ENCODE measurements around the gene CDK5R2.

Gene CDK5R2

DNA sequence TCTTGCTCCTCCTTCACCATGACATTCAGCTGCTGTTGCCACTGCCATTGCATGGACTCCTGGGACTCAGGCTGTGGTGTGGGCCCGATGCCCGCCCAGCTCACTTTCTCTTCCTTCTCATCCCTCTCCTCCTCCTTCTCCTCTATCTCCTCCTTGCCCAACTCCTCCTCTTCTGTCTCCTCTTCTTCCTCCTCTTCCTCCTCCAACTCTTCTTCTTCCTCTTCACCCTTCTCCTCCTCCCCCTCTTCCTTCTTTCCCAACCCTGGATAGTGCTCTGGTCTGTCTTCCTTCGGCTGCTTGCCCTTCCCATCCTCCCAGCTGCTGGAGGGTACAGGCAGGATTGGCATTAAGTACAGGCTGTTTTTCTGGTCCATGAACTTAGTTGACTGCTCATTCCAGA lies 44.5 kb downstream of the CDK5R2 start (continued):
- TF ChIP-seq, protein P1, sequence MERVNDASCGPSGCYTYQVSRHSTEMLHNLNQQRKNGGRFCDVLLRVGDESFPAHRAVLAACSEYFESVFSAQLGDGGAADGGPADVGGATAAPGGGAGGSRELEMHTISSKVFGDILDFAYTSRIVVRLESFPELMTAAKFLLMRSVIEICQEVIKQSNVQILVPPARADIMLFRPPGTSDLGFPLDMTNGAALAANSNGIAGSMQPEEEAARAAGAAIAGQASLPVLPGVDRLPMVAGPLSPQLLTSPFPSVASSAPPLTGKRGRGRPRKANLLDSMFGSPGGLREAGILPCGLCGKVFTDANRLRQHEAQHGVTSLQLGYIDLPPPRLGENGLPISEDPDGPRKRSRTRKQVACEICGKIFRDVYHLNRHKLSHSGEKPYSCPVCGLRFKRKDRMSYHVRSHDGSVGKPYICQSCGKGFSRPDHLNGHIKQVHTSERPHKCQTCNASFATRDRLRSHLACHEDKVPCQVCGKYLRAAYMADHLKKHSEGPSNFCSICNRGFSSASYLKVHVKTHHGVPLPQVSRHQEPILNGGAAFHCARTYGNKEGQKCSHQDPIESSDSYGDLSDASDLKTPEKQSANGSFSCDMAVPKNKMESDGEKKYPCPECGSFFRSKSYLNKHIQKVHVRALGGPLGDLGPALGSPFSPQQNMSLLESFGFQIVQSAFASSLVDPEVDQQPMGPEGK (CRISPR knock-in tag; IDR thresholded peaks at IDR 0.05; ENCODE audit: borderline replicate concordance): no peak
- TF ChIP-seq ESRRG (CRISPR knock-in tag; IDR thresholded peaks at IDR 0.05): no peak

DNA sequence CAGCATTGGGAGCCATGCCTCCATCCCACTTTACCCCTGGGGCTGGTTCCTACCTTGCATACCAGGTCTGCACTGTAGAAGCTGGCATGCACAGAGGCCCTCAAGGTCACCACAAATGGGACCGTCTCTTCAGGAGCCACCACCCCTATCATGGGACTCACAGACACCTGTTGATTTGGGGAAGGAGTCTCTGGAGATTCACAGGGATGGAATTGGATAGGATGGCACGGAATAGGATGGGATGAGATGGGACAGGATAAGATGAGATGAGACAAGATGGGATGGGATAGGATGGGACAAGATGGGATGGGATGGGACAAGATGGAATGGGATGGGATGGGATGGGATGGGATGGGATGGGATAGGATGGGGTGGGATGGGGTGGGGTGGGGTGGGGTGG lies 49.8 kb downstream of the CDK5R2 start:
- no peak for ATAC-seq
- no peak for TF ChIP-seq ARNTL (CRISPR knock-in tag; IDR thresholded peaks at IDR 0.05; ENCODE audit: borderline replicate concordance, low read depth)

DNA sequence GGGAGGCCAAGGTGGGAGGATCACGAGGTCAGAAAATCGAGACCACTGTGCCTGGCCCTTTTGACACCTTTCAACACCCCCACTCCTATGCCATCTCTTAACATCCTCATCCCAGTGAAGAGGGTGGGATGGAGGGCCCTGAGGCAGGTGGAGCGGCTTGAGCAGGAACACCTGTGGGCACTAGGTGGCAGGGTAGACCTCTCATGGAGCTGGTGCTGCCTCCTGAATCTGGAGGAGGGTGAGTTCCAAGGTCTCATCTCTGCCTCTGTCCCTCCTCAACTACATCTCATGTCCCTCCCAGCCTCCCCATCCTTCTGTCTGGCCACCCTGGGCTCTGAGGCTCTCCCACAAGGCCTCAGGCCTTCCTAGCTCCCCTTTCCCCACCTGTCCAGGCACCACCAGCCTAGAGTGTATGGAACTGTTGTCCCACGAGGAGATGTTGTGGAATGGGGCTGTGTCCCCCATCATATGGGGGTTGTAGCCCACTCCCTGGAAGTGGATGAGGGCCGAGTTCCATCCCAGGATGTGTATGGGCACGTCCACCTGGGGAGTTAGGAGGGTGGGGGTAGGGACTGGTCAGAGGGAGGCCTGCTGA lies 50.8 kb downstream of the CDK5R2 start:
- peak; percentile 71 for ATAC-seq
- TF ChIP-seq TOX (CRISPR knock-in tag; IDR thresholded peaks at IDR 0.05; ENCODE audit: borderline replicate concordance): no peak
- TF ChIP-seq PPARA (CRISPR knock-in tag; IDR thresholded peaks at IDR 0.05; ENCODE audit: borderline replicate concordance): no peak
- TF ChIP-seq RARB (CRISPR knock-in tag; IDR thresholded peaks at IDR 0.05): no peak
- TF ChIP-seq ARNTL (CRISPR knock-in tag; IDR thresholded peaks at IDR 0.05; ENCODE audit: borderline replicate concordance, low read depth): no peak
- TF ChIP-seq, protein P2, sequence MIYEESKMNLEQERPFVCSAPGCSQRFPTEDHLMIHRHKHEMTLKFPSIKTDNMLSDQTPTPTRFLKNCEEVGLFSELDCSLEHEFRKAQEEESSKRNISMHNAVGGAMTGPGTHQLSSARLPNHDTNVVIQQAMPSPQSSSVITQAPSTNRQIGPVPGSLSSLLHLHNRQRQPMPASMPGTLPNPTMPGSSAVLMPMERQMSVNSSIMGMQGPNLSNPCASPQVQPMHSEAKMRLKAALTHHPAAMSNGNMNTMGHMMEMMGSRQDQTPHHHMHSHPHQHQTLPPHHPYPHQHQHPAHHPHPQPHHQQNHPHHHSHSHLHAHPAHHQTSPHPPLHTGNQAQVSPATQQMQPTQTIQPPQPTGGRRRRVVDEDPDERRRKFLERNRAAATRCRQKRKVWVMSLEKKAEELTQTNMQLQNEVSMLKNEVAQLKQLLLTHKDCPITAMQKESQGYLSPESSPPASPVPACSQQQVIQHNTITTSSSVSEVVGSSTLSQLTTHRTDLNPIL (CRISPR knock-in tag; IDR thresholded peaks at IDR 0.05; ENCODE audit: low read depth): no peak
- no peak for TF ChIP-seq ZNF565 (CRISPR knock-in tag; conservative IDR thresholded peaks at IDR 0.05; ENCODE audit: low read depth)
- TF ChIP-seq TCF4 (CRISPR knock-in tag; IDR thresholded peaks at IDR 0.05; ENCODE audit: borderline replicate concordance): no peak
- TF ChIP-seq CSDC2 (CRISPR knock-in tag; IDR thresholded peaks at IDR 0.05): no peak
- TF ChIP-seq ZNF8 (CRISPR knock-in tag; IDR thresholded peaks at IDR 0.05): no peak
- TF ChIP-seq SNAI2 (CRISPR knock-in tag; IDR thresholded peaks at IDR 0.05): no peak
- TF ChIP-seq, protein P1 (CRISPR knock-in tag; IDR thresholded peaks at IDR 0.05; ENCODE audit: borderline replicate concordance): no peak
- TF ChIP-seq, protein P3, sequence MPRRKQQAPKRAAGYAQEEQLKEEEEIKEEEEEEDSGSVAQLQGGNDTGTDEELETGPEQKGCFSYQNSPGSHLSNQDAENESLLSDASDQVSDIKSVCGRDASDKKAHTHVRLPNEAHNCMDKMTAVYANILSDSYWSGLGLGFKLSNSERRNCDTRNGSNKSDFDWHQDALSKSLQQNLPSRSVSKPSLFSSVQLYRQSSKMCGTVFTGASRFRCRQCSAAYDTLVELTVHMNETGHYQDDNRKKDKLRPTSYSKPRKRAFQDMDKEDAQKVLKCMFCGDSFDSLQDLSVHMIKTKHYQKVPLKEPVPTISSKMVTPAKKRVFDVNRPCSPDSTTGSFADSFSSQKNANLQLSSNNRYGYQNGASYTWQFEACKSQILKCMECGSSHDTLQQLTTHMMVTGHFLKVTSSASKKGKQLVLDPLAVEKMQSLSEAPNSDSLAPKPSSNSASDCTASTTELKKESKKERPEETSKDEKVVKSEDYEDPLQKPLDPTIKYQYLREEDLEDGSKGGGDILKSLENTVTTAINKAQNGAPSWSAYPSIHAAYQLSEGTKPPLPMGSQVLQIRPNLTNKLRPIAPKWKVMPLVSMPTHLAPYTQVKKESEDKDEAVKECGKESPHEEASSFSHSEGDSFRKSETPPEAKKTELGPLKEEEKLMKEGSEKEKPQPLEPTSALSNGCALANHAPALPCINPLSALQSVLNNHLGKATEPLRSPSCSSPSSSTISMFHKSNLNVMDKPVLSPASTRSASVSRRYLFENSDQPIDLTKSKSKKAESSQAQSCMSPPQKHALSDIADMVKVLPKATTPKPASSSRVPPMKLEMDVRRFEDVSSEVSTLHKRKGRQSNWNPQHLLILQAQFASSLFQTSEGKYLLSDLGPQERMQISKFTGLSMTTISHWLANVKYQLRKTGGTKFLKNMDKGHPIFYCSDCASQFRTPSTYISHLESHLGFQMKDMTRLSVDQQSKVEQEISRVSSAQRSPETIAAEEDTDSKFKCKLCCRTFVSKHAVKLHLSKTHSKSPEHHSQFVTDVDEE (CRISPR knock-in tag; IDR thresholded peaks at IDR 0.05): no peak
- no peak for TF ChIP-seq OSR1 (CRISPR knock-in tag; IDR thresholded peaks at IDR 0.05)
- TF ChIP-seq ZC3H10 (CRISPR knock-in tag; IDR thresholded peaks at IDR 0.05): no peak
- TF ChIP-seq ISL1 (CRISPR knock-in tag; IDR thresholded peaks at IDR 0.05): no peak
- no peak for TF ChIP-seq ZFP3 (CRISPR knock-in tag; IDR thresholded peaks at IDR 0.05)
- TF ChIP-seq ZFP30 (CRISPR knock-in tag; IDR thresholded peaks at IDR 0.05): no peak
- TF ChIP-seq BACH2 (CRISPR knock-in tag; IDR thresholded peaks at IDR 0.05; ENCODE audit: borderline replicate concordance): no peak
- TF ChIP-seq ZNF70 (CRISPR knock-in tag; IDR thresholded peaks at IDR 0.05): no peak

DNA sequence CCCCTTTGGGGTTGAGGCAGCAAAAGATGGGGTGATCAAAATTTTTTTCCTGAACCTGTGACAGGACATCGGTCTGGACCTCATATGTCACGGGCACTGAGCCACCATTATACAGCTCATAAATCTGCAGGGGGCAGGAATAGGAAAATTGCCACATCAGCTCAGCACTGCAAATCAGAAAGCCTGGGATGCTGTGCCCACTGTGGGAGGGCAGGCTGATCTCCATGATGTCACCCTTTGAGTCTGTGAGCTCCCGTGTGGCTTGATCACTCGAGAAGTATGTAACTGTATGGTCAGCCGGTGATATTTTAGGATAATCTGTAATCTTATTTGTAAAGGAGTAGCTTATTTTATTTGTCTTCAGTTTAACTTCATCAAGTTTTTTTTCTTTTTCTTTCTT lies 51.4 kb downstream of the CDK5R2 start:
- ATAC-seq: no peak
- TF ChIP-seq ZFP30 (CRISPR knock-in tag; IDR thresholded peaks at IDR 0.05) (no peak), BACH2 (CRISPR knock-in tag; IDR thresholded peaks at IDR 0.05; ENCODE audit: borderline replicate concordance) (no peak), ISL1 (CRISPR knock-in tag; IDR thresholded peaks at IDR 0.05) (no peak), TOX (CRISPR knock-in tag; IDR thresholded peaks at IDR 0.05; ENCODE audit: borderline replicate concordance) (no peak), ESRRG (CRISPR knock-in tag; IDR thresholded peaks at IDR 0.05) (no peak), ZC3H10 (CRISPR knock-in tag; IDR thresholded peaks at IDR 0.05) (no peak), TCF4 (CRISPR knock-in tag; IDR thresholded peaks at IDR 0.05; ENCODE audit: borderline replicate concordance) (no peak), CSDC2 (CRISPR knock-in tag; IDR thresholded peaks at IDR 0.05) (no peak), ARNTL (CRISPR knock-in tag; IDR thresholded peaks at IDR 0.05; ENCODE audit: borderline replicate concordance, low read depth) (no peak), ZFP3 (CRISPR knock-in tag; IDR thresholded peaks at IDR 0.05) (no peak), ZNF70 (CRISPR knock-in tag; IDR thresholded peaks at IDR 0.05) (no peak), ZNF565 (CRISPR knock-in tag; conservative IDR thresholded peaks at IDR 0.05; ENCODE audit: low read depth) (no peak), SNAI2 (CRISPR knock-in tag; IDR thresholded peaks at IDR 0.05) (no peak), RARB (CRISPR knock-in tag; IDR thresholded peaks at IDR 0.05) (no peak)
- TF ChIP-seq, protein P3 (CRISPR knock-in tag; IDR thresholded peaks at IDR 0.05): no peak
- TF ChIP-seq, protein P4, sequence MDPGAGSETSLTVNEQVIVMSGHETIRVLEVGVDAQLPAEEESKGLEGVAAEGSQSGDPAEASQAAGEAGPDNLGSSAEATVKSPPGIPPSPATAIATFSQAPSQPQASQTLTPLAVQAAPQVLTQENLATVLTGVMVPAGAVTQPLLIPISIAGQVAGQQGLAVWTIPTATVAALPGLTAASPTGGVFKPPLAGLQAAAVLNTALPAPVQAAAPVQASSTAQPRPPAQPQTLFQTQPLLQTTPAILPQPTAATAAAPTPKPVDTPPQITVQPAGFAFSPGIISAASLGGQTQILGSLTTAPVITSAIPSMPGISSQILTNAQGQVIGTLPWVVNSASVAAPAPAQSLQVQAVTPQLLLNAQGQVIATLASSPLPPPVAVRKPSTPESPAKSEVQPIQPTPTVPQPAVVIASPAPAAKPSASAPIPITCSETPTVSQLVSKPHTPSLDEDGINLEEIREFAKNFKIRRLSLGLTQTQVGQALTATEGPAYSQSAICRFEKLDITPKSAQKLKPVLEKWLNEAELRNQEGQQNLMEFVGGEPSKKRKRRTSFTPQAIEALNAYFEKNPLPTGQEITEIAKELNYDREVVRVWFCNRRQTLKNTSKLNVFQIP (CRISPR knock-in tag; IDR thresholded peaks at IDR 0.05; ENCODE audit: borderline replicate concordance, low read depth): no peak
